ENCODE results near the gene EXOC2.
"Not testable (repeated sequence)": the region's sequence is repeated elsewhere in the genome, so short reads cannot be mapped to it uniquely, and the experiment has no call there.

EXOC2 gene

DNA sequence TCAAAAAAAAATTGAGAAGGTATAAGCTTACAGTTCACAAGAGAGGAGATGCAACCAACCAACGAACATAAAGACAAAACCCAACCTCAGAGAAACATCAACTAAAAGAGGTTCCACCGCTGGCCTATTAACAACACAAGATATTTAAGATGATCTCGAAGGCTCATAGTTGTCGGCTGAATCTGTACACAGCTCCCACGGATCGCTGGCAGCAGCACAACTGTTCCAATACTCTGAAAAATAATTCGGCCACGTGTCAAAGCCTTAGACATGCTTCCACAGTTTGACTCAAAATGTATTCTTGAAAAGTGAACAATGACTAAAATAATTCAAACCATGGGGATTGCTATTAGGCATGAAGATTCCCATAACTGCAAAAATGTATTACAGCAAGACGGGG lies 13.7 kb downstream of the EXOC2 start:
- no peak for DNase-seq (ENCODE audit: low spot score)

DNA sequence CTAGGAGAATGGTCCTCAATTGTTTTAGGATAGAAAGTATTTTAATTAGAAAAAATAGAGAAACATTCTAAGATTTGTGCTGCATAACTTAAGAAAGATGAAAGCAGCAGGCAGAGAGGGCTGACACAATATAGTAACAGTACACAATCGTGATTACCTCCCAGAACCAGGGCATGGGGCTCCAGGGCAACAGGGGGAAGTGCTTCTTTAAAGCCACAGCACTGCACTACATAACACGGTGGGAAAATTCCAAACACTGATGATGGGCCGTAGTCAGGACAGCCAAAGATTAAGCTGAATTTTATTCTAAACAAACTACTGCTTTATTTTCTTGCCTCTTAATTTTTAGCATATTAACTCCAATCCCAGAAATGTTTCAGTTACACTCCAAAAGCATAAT lies 14.4 kb downstream of the EXOC2 start:
- DNase-seq (ENCODE audit: low spot score): no peak

DNA sequence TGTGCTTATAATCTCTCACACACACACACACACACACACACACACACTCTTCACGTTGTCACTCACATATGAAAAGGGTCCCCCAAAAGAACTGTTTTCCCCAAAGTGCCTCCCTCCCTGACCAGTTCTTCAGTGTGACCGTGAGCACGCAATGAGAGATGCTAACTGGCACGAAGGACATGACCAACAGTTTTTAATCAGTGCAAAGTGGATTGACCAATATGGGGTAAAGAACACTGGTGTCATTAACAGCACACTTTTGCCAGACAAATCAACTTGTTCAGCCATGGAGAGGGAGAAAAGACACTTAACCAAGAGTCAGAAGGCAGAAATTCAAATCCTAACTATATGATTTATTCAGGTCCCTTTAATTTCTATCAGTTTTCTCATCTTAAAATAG lies 15.0 kb downstream of the EXOC2 start:
- no peak for DNase-seq (ENCODE audit: low spot score)

DNA sequence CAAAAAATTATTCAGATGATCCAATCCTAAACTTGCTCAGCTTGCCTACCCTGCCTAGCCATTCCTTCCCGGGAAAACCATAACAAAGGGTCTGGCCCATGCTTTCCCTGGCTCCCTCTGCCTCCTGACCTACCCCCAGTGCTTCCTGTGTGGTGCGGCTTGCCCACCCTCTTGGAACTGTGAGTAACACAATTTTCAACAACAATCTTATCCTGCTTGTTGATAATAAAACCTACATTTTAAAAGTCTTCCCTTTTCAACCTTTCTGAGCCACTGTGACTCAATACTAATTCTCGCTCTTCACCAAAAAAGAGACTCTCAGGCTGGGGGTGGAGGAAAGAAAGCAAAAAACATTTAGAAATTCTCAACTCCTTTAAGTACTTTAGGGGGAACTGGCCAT lies 18.0 kb downstream of the EXOC2 start:
- no peak for DNase-seq (ENCODE audit: low spot score)

DNA sequence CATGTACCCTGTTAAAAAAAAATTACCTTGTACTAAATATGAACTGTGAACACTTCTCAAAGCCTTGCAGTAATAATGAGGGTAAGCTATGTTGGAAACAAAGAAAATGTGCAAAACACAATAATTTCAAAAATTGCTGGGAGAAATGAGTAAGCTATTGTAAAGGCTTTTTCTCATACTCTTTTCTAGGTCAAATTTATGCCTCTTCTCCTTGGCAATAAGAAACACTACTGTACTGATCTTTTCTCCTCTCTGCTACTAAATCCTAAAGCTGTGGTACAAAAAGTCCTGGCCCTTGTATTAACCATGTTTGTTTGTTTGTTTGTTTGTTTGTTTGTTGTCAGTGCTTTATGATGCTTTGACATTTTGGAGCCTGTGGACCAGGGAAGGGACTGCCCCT lies 18.5 kb downstream of the EXOC2 start:
- no peak for DNase-seq (ENCODE audit: low spot score)

DNA sequence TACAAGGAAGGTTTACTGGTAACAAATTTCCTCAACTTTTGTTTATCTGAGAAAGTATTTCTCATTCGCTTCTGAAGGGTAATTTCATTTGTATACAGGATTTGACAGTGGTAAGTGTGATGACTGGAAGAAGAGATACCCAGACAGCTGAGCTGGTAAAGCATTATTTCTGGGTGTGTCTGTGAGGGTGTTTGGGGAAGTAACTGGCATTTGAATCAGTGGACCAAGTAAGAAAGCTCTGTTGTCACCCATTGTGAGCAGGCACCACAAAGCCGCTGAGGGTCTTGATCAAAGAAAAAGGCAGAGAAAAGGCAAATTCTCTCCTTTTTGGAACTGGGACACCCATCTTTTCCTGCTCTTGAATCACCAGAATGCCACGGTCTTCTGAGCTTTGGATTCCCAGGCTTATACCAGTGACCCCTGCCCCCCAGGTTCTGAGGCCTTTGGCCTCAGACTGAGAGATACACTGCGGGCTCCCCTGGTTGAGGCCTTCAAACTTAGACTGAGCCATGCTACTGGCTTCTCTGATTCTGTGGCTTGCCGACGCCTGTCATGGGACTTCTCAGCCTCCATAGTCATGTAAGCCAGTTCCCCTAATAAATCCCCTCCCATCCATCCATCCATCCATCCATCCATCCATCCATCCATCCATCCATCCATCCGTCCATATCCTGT lies 25.5 kb downstream of the EXOC2 start:
- DNase-seq (ENCODE audit: low spot score): no peak

DNA sequence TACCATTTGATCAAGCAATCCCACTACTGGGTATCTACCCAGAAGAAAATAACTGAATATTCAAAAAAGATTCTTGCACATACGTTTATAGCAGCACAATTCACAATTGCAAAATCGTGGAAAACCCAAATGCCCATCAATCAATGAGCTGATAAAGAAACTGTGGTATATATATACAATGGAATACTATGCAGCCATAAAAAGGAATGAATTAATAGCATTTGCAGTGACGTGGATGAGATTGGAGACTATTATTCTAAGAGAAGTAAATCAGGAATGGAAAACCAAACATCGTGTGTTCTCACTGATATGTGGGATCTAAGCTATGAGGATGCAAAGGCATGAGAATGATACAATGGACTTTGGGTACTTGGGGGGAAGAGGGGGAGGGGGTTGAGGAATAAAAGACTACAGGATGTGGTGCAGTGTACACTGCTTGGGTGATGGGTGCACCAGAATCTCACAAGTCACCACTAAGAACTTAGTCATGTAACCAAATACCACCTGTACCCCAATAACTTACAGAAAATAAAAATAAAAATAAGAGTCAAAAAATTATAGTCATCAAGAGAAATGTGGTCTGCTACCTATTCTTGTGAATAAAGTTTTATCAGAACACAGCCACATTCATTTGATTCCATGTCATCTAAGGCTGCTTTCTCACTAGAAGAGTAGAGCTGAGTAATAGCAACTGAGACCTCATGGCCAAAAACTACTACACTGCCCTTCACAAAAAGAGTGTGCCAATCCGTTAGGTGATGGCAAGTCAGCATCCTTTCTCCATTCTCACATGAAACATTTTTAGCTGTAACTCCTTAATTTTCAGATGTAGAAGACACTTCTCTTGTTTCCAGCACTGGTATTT lies 27.3 kb downstream of the EXOC2 start:
- no peak for DNase-seq (ENCODE audit: low spot score)

DNA sequence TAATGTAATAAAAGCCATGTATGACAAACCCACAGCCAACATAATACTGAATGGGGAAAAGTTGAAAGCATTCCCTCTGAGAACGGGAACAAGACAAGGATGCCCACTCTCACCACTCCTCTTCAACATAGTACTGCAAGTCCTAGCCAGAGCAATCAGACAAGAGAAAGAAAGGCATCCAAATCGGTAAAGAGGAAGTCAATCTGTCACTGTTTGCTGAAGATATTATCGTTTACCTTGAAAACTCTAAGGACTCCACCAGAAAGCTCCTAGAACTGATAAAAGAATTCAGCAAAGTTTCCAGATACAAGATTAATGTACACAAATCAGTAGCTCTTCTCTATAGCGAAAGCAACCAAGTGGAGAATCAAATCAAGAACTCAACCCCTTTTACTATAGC lies 29.2 kb downstream of the EXOC2 start:
- not testable (repeated sequence) for DNase-seq (ENCODE audit: low spot score)

DNA sequence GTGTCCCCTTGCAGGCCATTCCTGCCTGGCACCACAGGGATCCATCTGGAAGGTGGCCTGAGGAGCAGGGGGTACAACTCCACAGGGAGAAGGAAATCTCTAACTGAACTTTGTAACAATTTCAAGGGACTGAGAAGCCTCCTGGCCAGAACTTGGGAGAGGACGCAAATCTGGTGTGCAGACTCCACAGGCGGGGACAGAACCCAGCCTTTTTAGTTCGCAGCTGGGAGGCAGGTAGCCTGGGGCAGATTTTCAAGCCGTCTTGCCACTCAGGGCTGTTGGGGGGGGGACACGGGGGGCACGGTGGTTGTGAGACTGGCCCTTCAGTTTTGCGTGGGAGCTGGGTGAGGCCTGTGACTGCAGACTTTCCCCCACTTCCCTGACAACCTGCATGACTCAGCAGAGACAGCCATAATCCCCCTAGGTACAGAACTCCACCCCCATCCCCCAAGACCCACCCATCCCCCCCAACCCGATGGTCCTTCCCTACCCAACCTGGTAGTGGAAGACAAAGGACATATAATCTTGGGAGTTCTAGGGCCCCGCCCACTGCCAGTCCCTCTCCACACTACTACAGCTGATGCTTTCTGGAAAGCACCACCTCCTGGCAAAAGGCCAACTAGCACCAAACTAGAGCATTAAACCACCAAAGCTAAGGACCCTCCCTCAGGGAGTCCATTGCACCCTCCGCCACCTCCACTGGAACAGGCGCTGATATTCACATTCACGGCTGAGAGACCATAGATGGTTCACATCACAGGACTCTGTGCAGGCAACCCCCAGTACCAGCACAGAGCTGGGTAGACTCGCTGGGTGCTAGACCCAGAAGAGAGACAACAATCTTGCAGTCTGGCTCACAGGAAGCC lies 33.0 kb downstream of the EXOC2 start:
- DNase-seq (ENCODE audit: low spot score): no peak

DNA sequence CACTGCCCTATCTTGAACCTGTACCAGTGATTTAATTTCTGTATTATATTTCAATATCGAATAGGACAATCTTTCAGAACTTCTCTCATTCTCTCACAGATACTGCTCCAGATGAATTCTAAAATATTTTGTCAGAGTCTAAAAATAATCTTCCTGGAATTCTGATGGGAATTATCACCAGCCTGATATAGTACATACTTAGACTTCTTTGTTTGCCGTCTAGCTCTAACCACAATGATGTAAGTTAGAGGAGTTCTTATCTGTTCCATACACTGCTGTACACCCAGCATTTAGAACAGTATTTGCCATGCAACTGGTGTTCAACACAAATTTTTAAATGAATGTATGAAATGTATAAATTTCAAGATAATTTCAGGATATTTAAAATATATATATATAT lies 34.7 kb downstream of the EXOC2 start:
- DNase-seq (ENCODE audit: low spot score): peak; percentile 74

DNA sequence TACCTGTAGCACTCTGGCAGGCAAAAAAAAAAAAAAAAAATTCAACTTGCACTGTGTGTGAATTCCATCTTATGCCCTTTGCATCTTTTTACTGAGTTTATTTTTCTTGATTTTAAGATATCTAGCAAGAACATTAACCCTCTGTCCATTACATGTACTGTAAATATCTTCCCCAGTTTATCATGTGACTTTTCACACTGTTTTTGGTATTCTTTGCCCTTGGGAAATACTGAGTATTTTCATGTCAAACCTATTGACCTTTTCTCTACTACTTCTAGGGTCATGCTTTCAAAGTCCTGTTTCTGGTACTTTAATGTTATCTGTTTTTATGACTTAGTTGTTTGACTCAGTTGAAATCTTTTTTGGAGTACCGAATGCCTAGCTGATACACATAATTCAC lies 35.2 kb downstream of the EXOC2 start:
- no peak for DNase-seq (ENCODE audit: low spot score)

DNA sequence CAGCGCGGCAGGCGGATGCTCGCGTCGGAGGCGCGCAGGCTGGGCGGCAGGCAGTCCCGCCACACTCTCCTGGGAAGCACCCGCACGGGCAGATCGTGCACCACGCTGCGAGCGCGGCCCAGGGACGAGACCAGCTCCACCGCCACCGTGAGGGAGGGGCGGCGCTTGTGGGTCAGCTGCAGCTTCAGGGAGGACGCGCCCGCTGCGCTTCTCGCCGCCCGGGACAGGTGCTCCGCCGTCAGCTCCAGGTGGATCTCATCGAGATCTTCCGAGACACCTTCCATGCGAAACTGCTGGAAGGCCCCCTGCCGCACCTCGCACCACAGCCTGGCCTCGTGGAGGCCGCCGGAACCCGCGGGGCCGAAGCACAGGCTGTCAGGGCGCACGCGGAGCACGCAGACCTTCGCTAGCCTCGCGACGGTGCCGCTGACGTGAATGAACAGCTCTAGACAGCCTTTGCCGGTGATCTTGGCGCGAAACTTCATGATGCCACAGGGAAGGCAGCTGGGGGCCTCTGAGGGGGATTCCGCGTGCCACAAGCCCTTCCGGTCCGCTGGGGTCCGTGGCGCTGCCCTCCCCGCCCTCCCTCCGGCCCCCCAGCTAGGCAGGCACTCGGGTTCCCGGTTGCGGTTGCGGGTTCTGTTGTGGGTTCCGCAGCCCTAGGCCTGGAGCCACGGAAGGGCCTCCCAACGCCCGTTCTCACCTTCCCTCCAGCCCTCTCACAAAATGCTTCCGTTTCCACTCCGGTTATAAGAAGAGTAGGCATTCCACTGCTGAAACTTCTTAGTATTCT lies 36.3 kb downstream of the EXOC2 start, which contains the start of gene HUS1B:
Gene HUS1B (minus strand): TSS at position 641 of the 793 bp plus-strand sequence. CDS start 156 bp downstream, at position 485.
- no peak for DNase-seq (ENCODE audit: low spot score)

DNA sequence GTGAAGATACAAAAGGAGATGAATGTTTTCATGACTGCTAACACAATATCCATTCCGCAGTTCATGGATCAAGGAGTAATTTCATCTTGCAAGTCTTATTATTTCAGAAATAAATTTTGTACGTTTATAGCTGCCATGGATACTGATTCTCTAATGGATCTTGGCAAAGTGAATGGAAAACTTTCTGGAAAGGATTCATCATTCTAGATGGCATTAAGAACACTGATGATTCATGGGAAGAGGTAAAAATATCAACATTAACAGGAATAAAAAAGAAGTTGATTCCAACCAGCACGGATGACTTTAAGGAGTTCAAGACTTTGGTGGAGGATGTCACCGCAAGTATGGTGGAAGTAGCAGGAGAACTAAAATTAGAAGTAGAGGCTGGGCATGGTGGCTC lies 38.8 kb downstream of the EXOC2 start:
- DNase-seq (ENCODE audit: low spot score): no peak

DNA sequence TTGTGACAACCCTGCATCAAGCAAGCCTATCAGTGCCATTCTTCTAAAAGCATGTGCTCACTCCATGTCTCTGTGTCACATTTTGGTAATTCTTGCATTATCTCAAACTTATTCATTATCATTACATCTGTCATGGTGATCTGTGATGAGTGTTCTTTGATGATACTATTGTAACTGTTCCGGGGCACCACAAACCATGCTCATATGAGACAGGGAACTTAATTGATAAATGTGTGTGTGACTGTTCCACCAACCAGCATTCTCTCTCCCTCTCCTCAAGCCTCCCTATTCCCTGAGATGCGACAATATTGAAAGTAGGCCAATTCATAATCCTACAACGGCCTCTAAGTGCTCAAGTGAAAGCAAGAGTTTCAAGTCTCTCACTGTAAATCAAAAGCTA lies 40.1 kb downstream of the EXOC2 start:
- no peak for DNase-seq (ENCODE audit: low spot score)

DNA sequence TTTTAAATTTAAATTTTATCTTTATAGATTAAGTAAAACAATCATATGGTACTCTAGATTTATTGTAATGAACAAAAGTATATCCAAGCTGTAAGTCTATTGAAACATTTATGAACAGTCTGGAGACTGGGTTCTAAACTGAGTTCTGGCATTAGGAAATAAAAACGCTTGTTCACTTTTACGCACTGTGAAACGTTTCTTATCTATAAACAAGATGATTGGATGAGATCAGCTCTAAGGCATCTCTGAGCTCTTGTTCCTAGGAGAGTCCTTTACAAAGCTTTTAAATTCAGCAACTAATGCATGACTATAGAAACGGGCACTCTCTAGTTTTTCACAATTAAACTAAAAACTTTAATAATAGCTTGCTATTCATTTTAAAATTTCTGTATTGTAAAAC lies 42.8 kb downstream of the EXOC2 start:
- no peak for DNase-seq (ENCODE audit: low spot score)

DNA sequence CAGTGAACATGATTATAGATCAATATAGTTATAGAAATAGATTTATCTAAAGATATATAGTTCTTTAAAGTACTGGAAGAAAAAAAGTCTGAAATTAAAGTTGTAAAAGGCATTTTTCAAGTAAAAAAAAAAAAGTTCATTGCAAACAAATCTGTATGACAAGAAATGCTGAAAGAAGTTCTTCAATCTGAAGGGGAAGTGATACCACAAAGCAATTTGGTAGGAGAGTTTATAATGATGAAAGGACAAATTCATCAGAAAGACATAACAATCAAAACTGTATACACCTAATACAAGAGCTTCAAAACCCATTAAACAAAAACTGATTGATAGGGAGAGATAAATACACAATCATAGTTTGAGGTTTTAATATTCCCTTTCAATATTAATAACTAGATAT lies 50.1 kb downstream of the EXOC2 start:
- DNase-seq (ENCODE audit: low spot score): no peak

DNA sequence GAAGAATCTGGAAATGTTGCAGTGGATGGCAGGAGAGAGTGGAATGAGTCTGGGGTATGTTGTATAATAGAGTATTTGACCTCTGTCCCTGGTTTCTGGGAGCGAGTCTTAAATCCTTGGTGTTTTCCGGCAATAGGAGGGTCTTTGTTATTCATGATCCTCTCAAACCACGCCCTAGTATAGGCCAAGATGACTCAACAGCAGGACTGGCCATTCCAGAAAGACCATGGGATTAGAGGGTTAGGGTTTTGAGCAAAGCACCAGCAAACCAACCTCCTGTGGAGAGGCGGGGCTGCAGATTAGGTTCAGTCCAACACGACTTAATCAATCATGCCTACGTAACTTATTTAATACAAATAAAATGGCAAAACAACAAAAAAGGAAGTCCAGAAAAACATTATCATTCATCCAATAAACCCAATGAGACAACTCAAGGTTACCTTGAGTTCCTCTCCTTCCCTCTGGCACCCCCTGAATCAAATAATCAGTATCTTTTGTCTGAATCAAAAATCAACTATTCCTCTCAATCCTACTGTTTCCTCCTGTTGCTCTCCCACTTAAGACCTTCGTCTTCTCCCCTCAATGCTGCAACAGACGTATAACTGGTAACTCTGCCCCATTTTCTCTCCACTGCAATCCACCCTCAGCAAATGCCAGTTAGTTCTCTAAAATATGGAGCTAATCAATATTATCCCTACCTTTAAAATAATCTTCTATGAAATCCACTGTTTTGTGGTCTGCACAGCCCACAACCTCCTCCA lies 51.5 kb downstream of the EXOC2 start:
- DNase-seq (ENCODE audit: low spot score): no peak

DNA sequence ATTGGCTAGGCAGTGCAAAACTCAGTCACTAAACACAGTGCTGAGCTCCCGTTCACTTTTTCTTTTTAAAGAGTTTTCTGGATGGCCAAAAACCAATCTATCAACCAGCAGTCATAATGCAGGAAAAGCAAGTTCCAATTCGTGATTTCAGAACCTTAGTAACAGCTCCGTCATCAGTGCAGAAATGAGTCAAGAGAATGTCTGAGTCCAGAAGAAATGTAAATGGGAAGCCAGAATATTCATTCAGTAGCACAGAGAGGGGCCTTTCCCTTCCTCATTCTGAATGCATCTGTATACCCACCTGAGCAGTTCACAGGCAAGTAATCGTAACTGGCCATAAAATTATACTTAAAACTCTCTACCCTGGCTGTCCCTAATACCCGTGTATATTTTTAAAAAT lies 56.5 kb downstream of the EXOC2 start:
- DNase-seq (ENCODE audit: low spot score): no peak

DNA sequence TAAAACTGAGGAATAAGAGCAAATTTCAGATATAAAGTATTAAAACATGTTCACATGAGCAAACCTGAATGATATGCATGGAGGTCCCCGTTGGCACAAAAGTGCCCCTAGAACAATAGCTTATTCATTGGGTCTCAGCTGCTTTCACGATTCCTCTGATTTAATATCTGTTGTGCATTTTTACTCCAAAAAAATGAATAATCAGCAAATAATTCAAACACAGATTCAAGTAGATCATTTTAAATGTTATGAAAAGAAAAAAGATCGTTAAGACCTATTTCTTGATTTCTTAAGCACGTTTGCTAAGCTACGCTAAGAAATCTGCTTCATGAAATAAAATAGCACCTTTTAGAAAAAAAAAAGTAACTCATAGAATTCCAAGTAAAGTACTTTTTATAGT lies 57.7 kb downstream of the EXOC2 start:
- no peak for DNase-seq (ENCODE audit: low spot score)

DNA sequence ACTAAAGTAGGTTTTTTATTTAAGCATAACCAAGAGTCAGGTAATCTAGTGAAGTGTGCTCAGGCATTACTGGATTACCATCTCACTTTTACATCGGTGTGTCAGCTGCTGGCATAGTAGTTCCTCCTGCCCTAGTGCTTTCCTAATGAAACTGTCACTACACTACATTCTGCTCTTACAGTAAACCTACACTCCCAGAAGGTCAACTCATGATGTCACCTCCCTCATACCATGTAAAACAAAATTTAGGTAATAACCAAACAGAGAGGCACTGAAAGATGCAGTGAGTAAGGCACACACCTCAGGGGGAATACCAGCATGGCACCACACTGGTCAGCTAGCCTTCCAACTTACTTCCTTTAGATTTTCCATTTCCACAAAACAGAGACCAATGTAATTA lies 59.3 kb downstream of the EXOC2 start:
- no peak for DNase-seq (ENCODE audit: low spot score)

DNA sequence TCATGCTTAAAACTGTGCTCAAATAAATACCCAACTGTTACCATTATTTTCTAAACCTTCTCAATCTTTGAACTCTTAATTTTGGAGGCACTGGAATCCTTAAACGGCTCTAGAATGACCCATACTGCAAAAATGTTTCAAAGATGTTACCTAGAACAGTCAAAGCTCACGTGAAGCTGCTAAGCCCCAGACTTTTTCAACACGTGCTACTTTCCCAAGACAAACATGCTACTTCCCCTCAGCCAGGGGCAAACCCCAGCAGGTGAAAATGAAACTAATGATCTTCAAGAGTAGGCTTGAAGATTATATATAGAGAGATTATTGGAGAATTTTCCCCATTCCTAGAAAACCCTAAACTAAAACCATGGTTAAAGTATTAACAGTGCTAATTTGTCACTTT lies 64.2 kb downstream of the EXOC2 start:
- DNase-seq (ENCODE audit: low spot score): no peak

Measured in hepatic stellate cell (primary cell).